ENCODE results near the gene HOXD1.

Gene HOXD1

GRCh38 chr2:176149481-176149938 lies 39.0 kb upstream of the HOXD1 start:
- DNase-seq (ENCODE audit: low read depth in 2 of 2) = no peak
- no peak overlapping the region for H3K4me3 ChIP-seq (replicated peaks in 1 of 2; ENCODE audit: low read depth in 2 of 2, low read length in 2 of 2)
- TF ChIP-seq CTCF (IDR thresholded peaks at IDR 0.05; ENCODE audit: low read depth, low read length) = no peak

DNA sequence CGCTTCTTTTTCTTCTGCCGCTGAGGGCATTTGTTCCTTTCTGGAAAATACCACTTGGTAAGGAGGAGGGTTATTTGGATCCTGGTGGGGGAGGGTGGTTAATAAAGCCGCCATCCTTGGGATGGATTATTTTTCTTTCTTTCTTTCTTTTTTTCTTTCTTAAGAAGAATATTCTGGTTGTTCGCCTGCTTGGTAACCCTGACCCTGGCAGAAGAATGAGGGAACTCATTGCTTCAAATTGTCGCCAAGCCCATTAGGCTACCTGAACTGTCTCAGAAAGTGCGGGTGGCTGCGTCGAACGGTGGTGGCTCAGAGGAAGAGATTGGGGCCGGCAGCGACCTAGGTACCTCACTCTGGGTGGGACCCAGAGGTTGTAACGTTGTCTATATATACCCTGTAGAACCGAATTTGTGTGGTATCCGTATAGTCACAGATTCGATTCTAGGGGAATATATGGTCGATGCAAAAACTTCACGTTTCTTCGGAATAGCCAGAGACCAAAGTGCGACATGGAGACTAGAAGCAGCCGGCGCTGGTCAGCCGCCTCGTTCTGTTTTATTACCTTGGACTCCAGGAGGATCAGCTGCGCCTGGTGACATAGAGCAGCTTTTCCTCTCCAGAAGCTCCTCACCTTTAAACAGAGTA lies 38.4 kb upstream of the HOXD1 start:
- no peak overlapping the region for H3K4me3 ChIP-seq (replicated peaks in 1 of 2; ENCODE audit: low read depth in 2 of 2, low read length in 2 of 2)
- no peak for TF ChIP-seq CTCF (IDR thresholded peaks at IDR 0.05; ENCODE audit: low read depth, low read length)
- DNase-seq (ENCODE audit: low read depth in 2 of 2) = no peak

DNA sequence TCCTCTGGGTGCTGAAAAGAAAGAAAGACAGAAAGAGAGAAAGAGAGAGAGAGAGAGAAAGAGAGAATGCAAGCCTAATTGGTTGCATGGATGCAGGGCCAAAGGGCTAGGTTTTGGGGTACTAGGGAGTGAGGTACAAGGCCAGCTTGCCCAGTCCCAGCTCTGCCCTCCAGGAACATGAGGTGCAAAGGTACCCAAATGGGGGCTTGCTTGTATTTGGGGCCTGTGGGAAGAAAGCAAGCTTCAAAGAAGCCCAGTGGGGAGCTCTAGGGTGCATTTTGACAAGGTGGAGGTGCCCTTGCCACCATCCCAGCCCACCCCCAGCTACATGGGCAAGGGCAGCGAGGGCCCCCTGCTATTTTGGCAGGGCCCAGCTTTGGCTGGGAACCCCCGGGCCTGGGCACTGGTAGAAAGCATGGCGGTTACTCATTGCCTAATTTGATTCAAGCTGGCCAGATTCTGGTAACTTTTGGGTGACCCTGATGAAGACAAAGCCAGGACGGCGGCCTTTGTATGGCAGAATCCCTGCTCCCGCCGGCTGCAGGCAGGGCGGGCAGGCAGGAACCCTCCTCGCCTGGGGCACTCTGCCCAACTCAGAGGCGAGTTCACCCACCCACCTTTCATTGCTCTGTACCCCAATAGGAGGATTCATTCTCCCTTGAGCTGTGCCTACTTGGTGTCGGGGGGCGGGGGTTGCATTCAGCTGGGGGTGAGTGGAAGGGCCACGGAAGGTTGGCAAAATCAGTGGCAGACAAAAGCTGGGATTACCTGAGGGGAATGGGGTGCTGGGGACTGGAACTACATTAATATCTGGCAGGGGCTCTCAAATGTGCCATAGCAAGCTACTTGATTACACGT lies 37.7 kb upstream of the HOXD1 start:
- TF ChIP-seq CTCF (IDR thresholded peaks at IDR 0.05; ENCODE audit: low read depth, low read length) = no peak
- no peak for DNase-seq (ENCODE audit: low read depth in 2 of 2)
- no peak overlapping the region for H3K4me3 ChIP-seq (replicated peaks in 1 of 2; ENCODE audit: low read depth in 2 of 2, low read length in 2 of 2)

- no peak for TF ChIP-seq CTCF (IDR thresholded peaks at IDR 0.05; ENCODE audit: low read depth, low read length)
- H3K4me3 ChIP-seq (replicated peaks in 1 of 2; ENCODE audit: low read depth in 2 of 2, low read length in 2 of 2) = no peak within 1 kb of the TSS
- DNase-seq (ENCODE audit: low read depth in 2 of 2) = no peak
These were observed 36.8 kb upstream of the HOXD1 start, which contains the start of gene HOXD4 for GRCh38 chr2:176151442-176152287. HOXD4 (plus strand) TSS chr2:176151550; CDS start chr2:176151634, 84 bp downstream.

DNA sequence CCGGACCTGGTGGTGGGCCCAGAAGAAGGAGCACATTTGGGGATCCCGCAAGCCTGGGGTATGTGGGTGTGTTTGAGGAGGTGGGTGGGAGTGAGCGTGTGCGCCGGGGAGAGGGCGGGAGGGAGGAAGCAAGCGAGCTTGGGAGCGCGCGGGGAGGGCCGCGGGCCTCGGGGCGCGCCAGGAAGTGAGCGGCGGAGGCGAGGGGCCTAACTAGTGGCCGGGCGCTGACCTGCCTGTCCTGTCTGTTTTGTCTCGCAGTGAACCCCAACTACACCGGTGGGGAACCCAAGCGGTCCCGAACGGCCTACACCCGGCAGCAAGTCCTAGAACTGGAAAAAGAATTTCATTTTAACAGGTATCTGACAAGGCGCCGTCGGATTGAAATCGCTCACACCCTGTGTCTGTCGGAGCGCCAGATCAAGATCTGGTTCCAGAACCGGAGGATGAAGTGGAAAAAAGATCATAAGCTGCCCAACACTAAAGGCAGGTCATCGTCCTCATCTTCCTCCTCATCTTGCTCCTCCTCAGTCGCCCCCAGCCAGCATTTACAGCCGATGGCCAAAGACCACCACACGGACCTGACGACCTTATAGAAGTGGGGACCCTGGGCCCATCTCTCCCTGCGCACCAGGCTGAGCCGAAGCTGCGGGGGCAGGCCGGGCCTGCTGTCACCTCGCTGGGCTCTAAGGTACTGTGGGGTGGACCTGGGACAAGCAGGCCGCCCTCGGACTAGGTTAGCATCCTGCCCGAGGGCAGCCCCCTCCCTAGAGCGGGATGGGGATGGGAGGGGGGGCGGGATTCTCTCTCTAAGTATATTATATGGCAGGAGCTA lies 35.9 kb upstream of the HOXD1 start:
- H3K4me3 ChIP-seq (replicated peaks in 1 of 2; ENCODE audit: low read depth in 2 of 2, low read length in 2 of 2) = no peak overlapping the region
- no peak for DNase-seq (ENCODE audit: low read depth in 2 of 2)
- no peak for TF ChIP-seq CTCF (IDR thresholded peaks at IDR 0.05; ENCODE audit: low read depth, low read length)

Data from cardiac fibroblast (primary cell).